Fibroblast of villous mesenchyme (primary cell): Measurements from ENCODE around the gene KRTAP1-4. TPM values are rescaled to one million over a fixed set of nuclear protein-coding genes. Genes with fewer than 3 reads are reported as not detected.
A peak's percentile ranks its signal among the peaks of the same experiment; 100 is the strongest.

ENCODE experiments used
- DNase-seq: peaks from one replicate; pipeline ENCODE4 v3.0.0-alpha.2; 2010; ENCODE audit warnings: low read depth
- H3K4me3 ChIP-seq: 2 replicates; pipeline ENCODE4 v1.5.1; 2011; ENCODE audit warnings: low read depth, mild to moderate bottlenecking, low read length
- total RNA-seq: library from RNA; depleted of rRNA; stranded (reverse); fragments of >200 nt; gene quantifications from 2 replicates; pipeline ENCODE4 v1.2.3, GENCODE V29; 2012
- TF ChIP-seq, protein P1 (sequence below): IDR thresholded peaks from 2 replicates; pipeline ENCODE4 v1.5.1; 2012; ENCODE audit warnings: low read depth, mild to moderate bottlenecking, low read length; ENCODE audit not compliant: insufficient read depth

KRTAP1-4 gene
- total RNA-seq, 1 donor, result not detected

DNA sequence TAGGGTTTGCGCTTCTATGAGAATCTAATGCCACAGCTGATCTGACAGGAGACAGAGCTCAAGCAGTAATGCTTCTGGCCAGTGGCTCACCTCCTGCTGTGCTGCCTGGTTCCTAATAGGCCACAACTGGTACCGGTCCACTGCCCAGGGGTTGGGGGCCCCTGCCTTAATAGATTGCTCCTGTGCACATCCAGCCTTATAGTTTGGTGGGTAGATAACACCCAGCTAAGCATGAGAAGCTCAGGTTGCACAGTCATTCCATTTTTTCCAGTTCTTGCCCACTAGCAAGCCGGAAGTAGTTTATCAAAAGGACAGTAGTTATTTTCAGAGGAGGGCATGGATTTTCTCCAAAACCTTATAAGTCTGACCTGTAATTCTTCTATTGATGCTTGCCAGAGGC, 10.6 kb downstream of the KRTAP1-4 start:
- TF ChIP-seq, protein P1, sequence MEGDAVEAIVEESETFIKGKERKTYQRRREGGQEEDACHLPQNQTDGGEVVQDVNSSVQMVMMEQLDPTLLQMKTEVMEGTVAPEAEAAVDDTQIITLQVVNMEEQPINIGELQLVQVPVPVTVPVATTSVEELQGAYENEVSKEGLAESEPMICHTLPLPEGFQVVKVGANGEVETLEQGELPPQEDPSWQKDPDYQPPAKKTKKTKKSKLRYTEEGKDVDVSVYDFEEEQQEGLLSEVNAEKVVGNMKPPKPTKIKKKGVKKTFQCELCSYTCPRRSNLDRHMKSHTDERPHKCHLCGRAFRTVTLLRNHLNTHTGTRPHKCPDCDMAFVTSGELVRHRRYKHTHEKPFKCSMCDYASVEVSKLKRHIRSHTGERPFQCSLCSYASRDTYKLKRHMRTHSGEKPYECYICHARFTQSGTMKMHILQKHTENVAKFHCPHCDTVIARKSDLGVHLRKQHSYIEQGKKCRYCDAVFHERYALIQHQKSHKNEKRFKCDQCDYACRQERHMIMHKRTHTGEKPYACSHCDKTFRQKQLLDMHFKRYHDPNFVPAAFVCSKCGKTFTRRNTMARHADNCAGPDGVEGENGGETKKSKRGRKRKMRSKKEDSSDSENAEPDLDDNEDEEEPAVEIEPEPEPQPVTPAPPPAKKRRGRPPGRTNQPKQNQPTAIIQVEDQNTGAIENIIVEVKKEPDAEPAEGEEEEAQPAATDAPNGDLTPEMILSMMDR, result no peak
- DNase-seq, result no peak

GRCh38 chr17:41018541-41018940, 11.5 kb downstream of the KRTAP1-4 start:
- no peak overlapping the region for H3K4me3 ChIP-seq
- no peak for DNase-seq
- TF ChIP-seq, protein P1, result no peak

More for the DNA sequence above, 10.6 kb downstream of the KRTAP1-4 start:
- H3K4me3 ChIP-seq, result no peak overlapping the region

- DNase-seq, result no peak
- no peak overlapping the region for H3K4me3 ChIP-seq
- TF ChIP-seq, protein P1, result no peak
Observed at GRCh38 chr17:41016578-41017215, 13.3 kb downstream of the KRTAP1-4 start.

GRCh38 chr17:41015454-41015853, 14.5 kb downstream of the KRTAP1-4 start:
- no peak for DNase-seq
- TF ChIP-seq, protein P1, result no peak
- no peak overlapping the region for H3K4me3 ChIP-seq

GRCh38 chr17:41013606-41014005, 16.4 kb downstream of the KRTAP1-4 start:
- TF ChIP-seq, protein P1, result no peak
- peak; percentile 42 for DNase-seq
- H3K4me3 ChIP-seq, result no peak overlapping the region

DNA sequence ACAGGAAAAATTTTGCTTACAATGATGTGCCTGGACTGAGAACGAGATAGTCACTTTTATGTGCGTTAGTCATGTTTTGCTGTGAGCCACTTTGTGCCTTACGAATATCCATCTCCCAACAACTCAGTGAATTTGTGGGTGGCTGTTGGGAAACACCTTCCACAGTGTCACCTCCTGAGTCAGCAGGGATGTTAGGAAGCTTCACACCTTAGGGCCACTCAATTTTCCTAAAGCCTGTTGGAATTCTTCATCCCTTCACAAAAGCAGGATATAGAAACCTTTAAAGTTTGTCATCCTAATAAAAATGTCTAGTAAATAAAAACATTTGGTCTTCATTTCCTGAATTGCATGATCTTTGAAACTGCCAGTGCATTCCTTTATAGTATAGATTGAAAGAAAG, 16.8 kb downstream of the KRTAP1-4 start:
- DNase-seq, result peak; percentile 75
- no peak overlapping the region for H3K4me3 ChIP-seq
- TF ChIP-seq, protein P1, result no peak

- DNase-seq, result no peak
- H3K4me3 ChIP-seq, result no peak overlapping the region
Observed at GRCh38 chr17:41012326-41013120, 17.5 kb downstream of the KRTAP1-4 start.

More at GRCh38 chr17:41012326-41013120, 17.5 kb downstream of the KRTAP1-4 start:
- TF ChIP-seq, protein P1, result no peak
